CD4-positive, CD25-positive, alpha-beta regulatory T cell (primary cell): ENCODE measurements around the gene KRT86. TPM values are rescaled to one million over a fixed set of nuclear protein-coding genes. Genes with fewer than 3 reads are reported as not detected.
A peak's percentile ranks its signal among the peaks of the same experiment; 100 is the strongest.

ENCODE experiments used
- ATAC-seq, 2 donors: fragments of 150-1000 bp; cut with Tn5 transposase; one replicate each; pipeline ENCODE4 v1.10.0; 2021; ENCODE audit warnings: low read depth in 2 of 2, moderate number of reproducible peaks in 2 of 2, moderate library complexity in 1 of 2
- DNase-seq, 3 donors: peaks; one replicate each; pipeline versions ENCODE4 v3.0.0 to v3.0.0-alpha.2; 2012 to 2022; ENCODE audit warnings: mixed read lengths in 1 of 3
- H3K27ac ChIP-seq: one replicate; pipeline ENCODE4 v1.7.0; 2013; ENCODE audit warnings: mild to moderate bottlenecking, low read length; ENCODE audit not compliant: insufficient read depth, poor library complexity, severe bottlenecking
- H3K27me3 ChIP-seq: one replicate; pipeline ENCODE4 v1.7.0; 2013; ENCODE audit warnings: low read length; ENCODE audit not compliant: control insufficient read depth, insufficient read depth
- H3K36me3 ChIP-seq: one replicate; pipeline ENCODE4 v1.7.0; 2013; ENCODE audit warnings: mild to moderate bottlenecking, low read length, moderate library complexity; ENCODE audit not compliant: control insufficient read depth, insufficient read depth
- H3K4me1 ChIP-seq: 2 replicates; pipeline ENCODE4 v1.7.0; 2013; ENCODE audit warnings: mild to moderate bottlenecking, low read length; ENCODE audit not compliant: insufficient read depth, control insufficient read depth, poor library complexity, severe bottlenecking
- H3K4me3 ChIP-seq: one replicate; pipeline ENCODE4 v1.7.0; 2013; ENCODE audit warnings: low read depth, mild to moderate bottlenecking, low read length, moderate library complexity
- H3K9me3 ChIP-seq, 2 experiments: 1 replicate in 1 of 2; 2 replicates in 1 of 2; pipeline ENCODE4 v1.7.0; 2013; ENCODE audit warnings: low read length in 2 of 2, mild to moderate bottlenecking in 1 of 2, moderate library complexity in 1 of 2; ENCODE audit not compliant: control insufficient read depth in 2 of 2
- H3K27ac Mint-ChIP-seq, 3 donors: one replicate each; pipeline ENCODE4 v1.8.0; 2020 to 2022; ENCODE audit warnings: mild to moderate bottlenecking in 3 of 3, mixed read lengths in 3 of 3, moderate library complexity in 2 of 3
- H3K27me3 Mint-ChIP-seq: one replicate; pipeline ENCODE4 v1.8.0; 2022; ENCODE audit warnings: mild to moderate bottlenecking, mixed read lengths
- H3K36me3 Mint-ChIP-seq: one replicate; pipeline ENCODE4 v1.8.0; 2020; ENCODE audit warnings: mixed read lengths
- H3K4me1 Mint-ChIP-seq, 4 donors: one replicate each; pipeline ENCODE4 v1.8.0; 2020 to 2022; ENCODE audit warnings: mixed read lengths in 4 of 4, mild to moderate bottlenecking in 1 of 4
- H3K4me3 Mint-ChIP-seq, 4 donors: one replicate each; pipeline ENCODE4 v1.8.0; 2020 to 2022; ENCODE audit warnings: mild to moderate bottlenecking in 4 of 4, mixed read lengths in 4 of 4, moderate library complexity in 3 of 4
- H3K9me3 Mint-ChIP-seq, 7 donors: one replicate each; pipeline ENCODE4 v1.8.0; 2020 to 2022; ENCODE audit warnings: mixed read lengths in 7 of 7, mild to moderate bottlenecking in 3 of 7, moderate library complexity in 2 of 7
- polyA plus RNA-seq, 4 donors: library from polyadenylated mRNA; unstranded; fragments of 300-500 nt; fragmentation: Illumina TruSeq; gene quantifications; one replicate each; pipeline ENCODE4 v1.2.3, GENCODE V29; 2021
- total RNA-seq: library from RNA; stranded (reverse); gene quantifications from one replicate; pipeline ENCODE4 v1.2.3, GENCODE V29; 2022

Gene KRT86
- total and polyA plus RNA-seq, 5 donors from 2014 or later = 0.10 TPM; not detected in 4

DNA sequence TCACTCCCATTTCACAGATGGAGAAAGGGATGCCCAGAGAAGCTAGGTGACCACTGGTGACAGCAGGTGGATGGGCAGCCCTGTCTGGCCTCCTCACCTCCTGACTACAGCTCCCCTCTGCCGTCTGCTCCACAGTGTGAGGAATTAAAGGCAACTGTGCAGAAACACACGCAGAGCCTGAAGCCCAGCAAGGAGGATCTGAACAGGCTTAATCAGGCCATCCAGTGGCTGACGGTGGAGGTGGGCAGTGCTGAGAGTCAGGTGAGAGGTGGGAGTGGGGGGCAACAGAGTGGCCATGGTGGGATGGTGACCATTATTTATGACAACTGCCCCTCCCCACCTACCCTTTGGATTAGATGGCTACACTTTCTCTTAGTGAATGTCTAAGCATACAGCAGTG lies 1.2 kb downstream of the KRT86 start:
- Mint-ChIP-seq H3K27me3 (peaks cover 25% of the 10 kb centered on the region), H3K9me3 (no peaks in the 10 kb centered on the region), H3K4me3 (no peak overlapping the region), H3K27ac (no peak overlapping the region), H3K36me3 (no peaks in the 10 kb centered on the region), H3K4me1 (peaks cover 0 to 9% (median 2%) of the 10 kb centered on the region in 4 donors)
- Histone ChIP-seq H3K36me3 (no peaks in the 10 kb centered on the region), H3K27ac (no peak overlapping the region), H3K4me1 (peaks cover 8% of the 10 kb centered on the region), H3K27me3 (no peaks in the 10 kb centered on the region), H3K4me3 (no peak overlapping the region), H3K9me3 (no peaks in the 10 kb centered on the region)
- DNase-seq (no peak), ATAC-seq (no peak)

DNA sequence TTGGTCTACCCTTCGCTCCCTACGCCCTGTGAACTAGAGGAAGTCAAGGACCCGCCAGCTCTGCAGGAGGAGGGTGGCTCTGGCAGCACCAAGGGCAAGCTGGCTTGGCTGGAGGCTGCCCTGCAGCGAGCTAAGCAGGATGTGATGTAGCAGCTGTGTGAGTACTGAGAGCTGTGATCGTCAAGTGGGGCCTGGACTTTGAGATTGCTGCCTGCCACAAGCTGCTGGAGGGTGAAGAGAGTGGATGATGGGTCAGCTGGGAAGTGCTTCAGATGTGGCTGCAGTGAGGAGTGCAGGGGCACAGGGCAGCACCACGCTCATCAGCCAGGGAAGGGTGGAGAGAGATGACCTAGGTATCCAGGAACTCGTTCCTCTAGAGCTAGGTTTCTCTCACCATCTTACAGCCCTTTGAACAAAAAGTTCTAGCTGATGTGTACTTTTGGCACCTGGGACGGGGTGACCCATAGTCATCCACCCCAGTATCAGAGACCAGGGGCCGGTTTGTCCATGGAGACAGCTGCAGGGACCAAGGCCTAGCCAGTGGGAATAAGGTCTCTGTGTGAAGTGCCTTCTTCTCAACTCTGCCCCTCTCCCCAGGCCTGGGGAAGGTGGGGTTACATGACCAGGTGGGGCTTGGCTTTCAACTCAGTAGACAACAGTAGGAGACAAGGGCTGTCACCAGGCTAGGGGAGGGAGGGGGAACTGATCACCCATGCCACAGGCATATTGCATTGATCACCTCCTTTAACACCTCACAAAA lies 3.2 kb downstream of the KRT86 start:
- DNase-seq (no peak), ATAC-seq (no peak)
- Histone ChIP-seq H3K9me3 (no peaks in the 10 kb centered on the region), H3K4me1 (peaks cover 8% of the 10 kb centered on the region), H3K36me3 (no peaks in the 10 kb centered on the region), H3K4me3 (no peak overlapping the region), H3K27ac (no peak overlapping the region), H3K27me3 (no peaks in the 10 kb centered on the region)
- Mint-ChIP-seq H3K27me3 (peaks cover 21% of the 10 kb centered on the region), H3K4me1 (peaks cover 0 to 9% (median 2%) of the 10 kb centered on the region in 4 donors), H3K36me3 (no peaks in the 10 kb centered on the region), H3K4me3 (no peak overlapping the region), H3K9me3 (peaks cover 0 to 3% (median 0%) of the 10 kb centered on the region in 7 donors), H3K27ac (no peak overlapping the region)

DNA sequence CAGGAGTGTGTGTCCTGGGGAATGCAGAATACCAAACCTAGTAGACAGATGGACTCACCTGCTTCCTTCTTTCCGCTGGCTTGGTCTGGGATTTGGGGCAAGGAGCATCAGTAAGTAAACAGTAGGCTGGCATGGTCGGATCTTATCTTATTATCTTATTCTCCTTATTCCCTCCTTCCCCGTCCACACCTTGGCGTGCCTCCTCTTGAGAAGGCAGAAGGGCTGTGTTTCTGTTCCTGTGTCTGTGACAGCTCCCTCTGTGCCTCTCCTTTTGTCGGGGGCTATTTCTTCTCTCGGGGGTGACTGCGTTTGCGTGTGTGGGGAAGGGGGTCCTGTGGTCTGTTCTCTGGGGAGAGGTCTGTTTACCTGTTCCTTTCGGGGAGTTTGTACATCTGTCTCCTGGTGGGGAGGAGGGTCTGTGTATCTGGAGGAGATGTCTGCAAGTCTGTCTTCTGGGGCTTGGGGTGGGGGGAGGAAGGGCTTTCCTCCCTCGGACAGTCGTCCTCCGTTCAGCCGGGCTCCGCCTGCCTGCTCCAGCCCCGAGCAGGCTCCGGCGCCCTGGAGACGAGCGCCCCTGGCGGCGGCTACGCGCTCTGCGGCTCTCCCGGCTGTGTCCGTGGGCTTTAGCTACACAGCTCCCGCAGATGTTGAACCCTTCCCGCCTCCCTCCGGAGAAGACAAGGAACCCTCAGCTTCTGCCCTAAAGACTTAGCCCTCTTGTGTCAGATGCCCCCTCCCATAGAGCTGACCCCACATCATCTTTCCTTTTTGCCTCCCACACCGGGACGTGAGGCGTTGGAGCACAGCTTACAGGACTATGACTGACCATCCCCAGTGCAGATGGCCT lies 4.4 kb downstream of the KRT86 start:
- DNase-seq (peak; percentile 32 to 60 (median 51)), ATAC-seq (peak; percentile 78 to 80)
- Mint-ChIP-seq H3K4me3 (no peak overlapping the region), H3K9me3 (peaks cover 0 to 3% (median 0%) of the 10 kb centered on the region in 7 donors), H3K27ac (no peak overlapping the region), H3K27me3 (peaks cover 18% of the 10 kb centered on the region), H3K36me3 (no peaks in the 10 kb centered on the region), H3K4me1 (peaks cover 0 to 9% (median 2%) of the 10 kb centered on the region in 4 donors)
- Histone ChIP-seq H3K27me3 (no peaks in the 10 kb centered on the region), H3K36me3 (no peaks in the 10 kb centered on the region), H3K27ac (no peak overlapping the region), H3K4me1 (peaks cover 8% of the 10 kb centered on the region), H3K4me3 (no peak overlapping the region), H3K9me3 (no peaks in the 10 kb centered on the region)

DNA sequence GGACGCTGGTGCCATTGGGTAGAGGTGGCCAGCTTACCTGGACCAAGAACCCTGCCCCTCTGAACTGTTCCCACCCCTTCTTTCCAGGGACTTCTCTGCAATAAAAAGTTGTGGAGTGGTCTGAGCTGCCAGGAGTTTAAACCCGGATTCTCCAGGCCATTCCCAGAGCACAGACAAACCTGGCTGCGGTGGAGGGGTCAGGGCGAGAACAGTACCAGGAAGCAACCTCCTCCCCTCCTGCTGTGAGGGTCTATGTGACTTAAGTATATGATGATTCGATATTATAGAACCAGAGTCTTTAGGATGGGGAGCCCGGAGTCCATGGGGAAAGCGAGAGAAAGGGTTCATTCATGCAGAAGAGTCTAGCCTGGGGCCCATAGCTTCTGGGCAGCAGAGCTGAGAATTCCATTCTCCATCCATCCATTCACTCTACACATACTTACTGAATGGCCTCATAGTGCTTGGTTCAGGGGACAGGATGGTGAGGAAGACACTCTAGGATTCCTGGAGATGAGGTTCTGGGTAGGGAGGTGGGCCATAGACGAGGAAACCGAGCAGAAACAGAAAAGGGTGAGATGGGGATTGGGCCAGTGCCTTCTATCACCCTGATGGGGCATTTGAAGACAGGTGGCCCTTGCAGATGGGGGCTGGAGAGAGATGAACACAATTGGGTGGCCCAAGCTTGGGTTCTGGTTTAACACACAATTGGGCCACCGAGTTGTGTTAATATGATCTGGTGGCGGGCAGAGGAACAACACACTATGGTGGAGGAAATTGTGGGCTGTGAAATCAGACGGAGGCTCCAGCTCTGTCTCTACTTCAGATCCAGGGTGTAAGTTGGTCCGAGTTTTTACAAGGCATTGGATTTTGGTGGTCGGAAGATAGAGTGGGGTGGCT lies 5.2 kb downstream of the KRT86 start:
- Mint-ChIP-seq H3K36me3 (no peaks in the 10 kb centered on the region), H3K27me3 (peaks cover 14% of the 10 kb centered on the region), H3K4me1 (peaks cover 0 to 9% (median 2%) of the 10 kb centered on the region in 4 donors), H3K27ac (no peak overlapping the region), H3K4me3 (no peak overlapping the region), H3K9me3 (peaks cover 0 to 3% (median 0%) of the 10 kb centered on the region in 7 donors)
- H3K4me1 ChIP-seq = peaks cover 8% of the 10 kb centered on the region
- H3K9me3 ChIP-seq = no peaks in the 10 kb centered on the region
- no peaks in the 10 kb centered on the region for H3K36me3 ChIP-seq
- DNase-seq = no peak
- H3K27me3 ChIP-seq = no peaks in the 10 kb centered on the region
- no peak overlapping the region for H3K4me3 ChIP-seq
- no peak for ATAC-seq
- no peak overlapping the region for H3K27ac ChIP-seq

DNA sequence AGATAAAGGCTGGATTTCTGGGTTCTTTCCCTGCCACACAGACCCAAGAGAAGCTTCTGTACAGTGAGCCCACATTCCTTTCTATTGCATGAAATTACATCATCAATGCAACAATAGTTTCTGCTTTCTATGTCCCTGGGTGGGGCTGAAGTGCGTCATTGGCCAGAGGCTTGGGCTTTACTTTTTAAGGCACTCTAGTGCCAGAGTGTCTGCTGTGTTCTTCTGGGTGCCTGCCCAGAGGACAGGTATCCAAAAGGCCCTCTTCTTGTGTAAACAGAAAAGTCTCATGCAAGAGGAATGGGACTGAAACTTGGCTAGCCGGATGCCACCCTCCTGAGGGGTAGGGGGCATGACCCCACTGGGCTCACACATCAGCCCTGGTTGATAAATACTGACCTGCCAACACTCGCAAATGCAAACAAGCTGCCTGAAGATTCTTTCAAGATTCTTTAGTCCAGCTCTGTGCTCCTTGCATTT lies 5.9 kb downstream of the KRT86 start:
- ATAC-seq (no peak), DNase-seq (no peak)
- Histone ChIP-seq H3K36me3 (no peaks in the 10 kb centered on the region), H3K27ac (no peak overlapping the region), H3K4me1 (peaks cover 8% of the 10 kb centered on the region), H3K27me3 (no peaks in the 10 kb centered on the region), H3K9me3 (no peaks in the 10 kb centered on the region), H3K4me3 (no peak overlapping the region)
- Mint-ChIP-seq H3K27ac (no peak overlapping the region), H3K27me3 (peaks cover 14% of the 10 kb centered on the region), H3K4me3 (no peak overlapping the region), H3K36me3 (no peaks in the 10 kb centered on the region), H3K9me3 (peaks cover 0 to 3% (median 0%) of the 10 kb centered on the region in 7 donors), H3K4me1 (peaks cover 0 to 9% (median 2%) of the 10 kb centered on the region in 4 donors)

DNA sequence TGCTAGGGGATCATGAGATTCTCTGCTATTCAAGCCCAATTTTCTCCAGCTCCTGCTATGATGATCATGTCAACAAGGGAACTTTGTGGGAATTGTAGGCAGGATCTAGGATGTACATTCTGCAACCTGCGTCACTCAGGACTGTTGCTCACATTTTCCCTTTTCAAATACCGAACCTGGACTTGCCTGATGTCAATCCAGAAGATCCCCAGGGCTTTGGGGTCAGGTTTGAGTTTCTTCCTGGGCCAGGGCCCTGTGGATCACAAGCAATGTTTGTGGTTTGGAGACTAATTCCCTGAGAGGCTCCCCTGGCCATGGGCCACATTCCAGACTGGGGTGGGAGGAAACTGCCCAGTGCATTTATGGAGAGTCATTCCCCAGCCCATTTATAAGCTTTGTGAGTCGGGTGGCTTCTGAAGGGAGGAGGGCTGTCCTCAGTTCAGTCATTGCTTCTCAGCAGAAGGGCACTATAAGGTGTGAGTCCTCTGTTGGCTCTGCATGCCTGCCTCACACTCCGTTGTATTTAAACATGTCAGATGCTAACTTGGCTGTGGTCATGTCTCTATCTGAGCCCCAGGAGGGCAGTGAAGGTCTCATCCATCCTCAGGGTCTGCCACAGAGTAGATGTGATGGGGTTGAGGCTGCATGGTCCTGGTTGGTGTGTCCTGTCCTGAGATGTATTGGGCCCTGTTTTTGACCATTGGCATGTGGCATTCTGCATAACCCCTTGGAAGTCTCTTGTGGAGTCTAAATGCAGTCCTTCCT lies 6.5 kb downstream of the KRT86 start:
- H3K4me3 Mint-ChIP-seq = no peak overlapping the region
- H3K4me3 ChIP-seq = no peak overlapping the region
- no peak overlapping the region for H3K27ac Mint-ChIP-seq
- no peaks in the 10 kb centered on the region for H3K9me3 ChIP-seq
- H3K9me3 Mint-ChIP-seq = peaks cover 0 to 3% (median 0%) of the 10 kb centered on the region in 7 donors
- no peaks in the 10 kb centered on the region for H3K27me3 ChIP-seq
- DNase-seq (no peak), ATAC-seq (no peak)
- H3K36me3 ChIP-seq = no peaks in the 10 kb centered on the region
- peaks cover 8% of the 10 kb centered on the region for H3K4me1 ChIP-seq
- H3K4me1 Mint-ChIP-seq = peaks cover 0 to 9% (median 2%) of the 10 kb centered on the region in 4 donors
- H3K27me3 Mint-ChIP-seq = peaks cover 14% of the 10 kb centered on the region
- H3K27ac ChIP-seq = no peak overlapping the region
- H3K36me3 Mint-ChIP-seq = no peaks in the 10 kb centered on the region
